OCI-LY1 (cell line): Measurements from ENCODE around the gene PPP2R5C.

ENCODE experiments used
- CTCF ChIP-seq: fragments of 200-600 bp; sonication (generic), shearing (Covaris generic); IDR thresholded peaks from 2 replicates; pipeline ENCODE4 v1.5.1; 2017; ENCODE audit warnings: mild to moderate bottlenecking, antibody characterized with exemption, low read length, moderate library complexity, mixed read lengths
- EZH2 ChIP-seq: fragments of 200-600 bp; sonication (generic), shearing (Covaris generic); IDR thresholded peaks from 2 replicates; pipeline ENCODE4 v1.8.0; 2017; ENCODE audit warnings: borderline replicate concordance, mixed run types, mild to moderate bottlenecking, antibody characterized with exemption, low read length, moderate library complexity, mixed read lengths

GRCh38 chr14:101834397-101834796 is 72.9 kb downstream of the PPP2R5C start:
- TF ChIP-seq EZH2: no peak
- TF ChIP-seq CTCF: no peak
